SJSA1 (cell line): ENCODE data around the gene INTS7. TPM values are rescaled to one million over a fixed set of nuclear protein-coding genes. Genes with fewer than 3 reads are reported as not detected.

Experiments
- DNase-seq, 2 experiments: peaks; one replicate each; pipeline ENCODE4 v3.0.0-alpha.2; 2015 to 2020; ENCODE audit warnings: low spot score in 2 of 2, low read depth in 1 of 2
- H3K27ac ChIP-seq: fragments of 250-450 bp; sonication (Bioruptor Pico); 2 replicates; pipeline ENCODE4 v1.5.1; 2020; ENCODE audit warnings: mild to moderate bottlenecking, moderate library complexity
- H3K27me3 ChIP-seq: fragments of 250-450 bp; sonication (Bioruptor Pico); replicated peaks from 2 replicates; pipeline ENCODE4 v1.5.1; 2020; ENCODE audit warnings: mild to moderate bottlenecking, moderate library complexity
- H3K36me3 ChIP-seq: fragments of 250-450 bp; sonication (Bioruptor Pico); 2 replicates; pipeline ENCODE4 v1.5.1; 2020; ENCODE audit warnings: mild to moderate bottlenecking
- H3K4me1 ChIP-seq: fragments of 250-450 bp; sonication (Bioruptor Pico); replicated peaks from 2 replicates; pipeline ENCODE4 v1.6.1; 2021; ENCODE audit warnings: mild to moderate bottlenecking
- H3K4me3 ChIP-seq: fragments of 250-450 bp; sonication (Bioruptor Pico); 2 replicates; pipeline ENCODE4 v1.5.1; 2020; ENCODE audit warnings: mild to moderate bottlenecking
- H3K9me3 ChIP-seq: fragments of 250-450 bp; sonication (Bioruptor Pico); replicated peaks from 2 replicates; pipeline ENCODE4 v1.5.1; 2020; ENCODE audit warnings: mild to moderate bottlenecking
- total RNA-seq: library from RNA; depleted of rRNA; stranded (reverse); fragments of >200 nt; shearing (Covaris generic); gene quantifications from 2 replicates; pipeline ENCODE4 v1.2.3, GENCODE V29; 2014; rRNA removed

INTS7 gene, protein sequence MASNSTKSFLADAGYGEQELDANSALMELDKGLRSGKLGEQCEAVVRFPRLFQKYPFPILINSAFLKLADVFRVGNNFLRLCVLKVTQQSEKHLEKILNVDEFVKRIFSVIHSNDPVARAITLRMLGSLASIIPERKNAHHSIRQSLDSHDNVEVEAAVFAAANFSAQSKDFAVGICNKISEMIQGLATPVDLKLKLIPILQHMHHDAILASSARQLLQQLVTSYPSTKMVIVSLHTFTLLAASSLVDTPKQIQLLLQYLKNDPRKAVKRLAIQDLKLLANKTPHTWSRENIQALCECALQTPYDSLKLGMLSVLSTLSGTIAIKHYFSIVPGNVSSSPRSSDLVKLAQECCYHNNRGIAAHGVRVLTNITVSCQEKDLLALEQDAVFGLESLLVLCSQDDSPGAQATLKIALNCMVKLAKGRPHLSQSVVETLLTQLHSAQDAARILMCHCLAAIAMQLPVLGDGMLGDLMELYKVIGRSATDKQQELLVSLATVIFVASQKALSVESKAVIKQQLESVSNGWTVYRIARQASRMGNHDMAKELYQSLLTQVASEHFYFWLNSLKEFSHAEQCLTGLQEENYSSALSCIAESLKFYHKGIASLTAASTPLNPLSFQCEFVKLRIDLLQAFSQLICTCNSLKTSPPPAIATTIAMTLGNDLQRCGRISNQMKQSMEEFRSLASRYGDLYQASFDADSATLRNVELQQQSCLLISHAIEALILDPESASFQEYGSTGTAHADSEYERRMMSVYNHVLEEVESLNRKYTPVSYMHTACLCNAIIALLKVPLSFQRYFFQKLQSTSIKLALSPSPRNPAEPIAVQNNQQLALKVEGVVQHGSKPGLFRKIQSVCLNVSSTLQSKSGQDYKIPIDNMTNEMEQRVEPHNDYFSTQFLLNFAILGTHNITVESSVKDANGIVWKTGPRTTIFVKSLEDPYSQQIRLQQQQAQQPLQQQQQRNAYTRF
- 11.8 and 28.8 TPM in 2 replicates for total RNA-seq

- Histone ChIP-seq H3K4me1 (peaks cover 26% of the 10 kb centered on the region), H3K27me3 (no peaks in the 10 kb centered on the region), H3K27ac (peak within 1 kb of the TSS; percentile 90), H3K9me3 (no peaks in the 10 kb centered on the region), H3K36me3 (peaks cover 25% of the 10 kb centered on the region), H3K4me3 (peak within 1 kb of the TSS; percentile 59)
- peak; percentile 99 for DNase-seq
Observed at GRCh38 chr1:212035123-212035834, at the start of gene INTS7, which contains the start of gene DTL. INTS7 (minus strand) TSS chr1:212035557; CDS start chr1:212035437, 120 bp downstream. DTL (plus strand) TSS chr1:212035748; CDS start chr1:212035891, 143 bp downstream.

GRCh38 chr1:212082765-212083406 is 47.5 kb upstream of the INTS7 start:
- Histone ChIP-seq H3K27me3 (no peaks in the 10 kb centered on the region), H3K27ac (no peak overlapping the region), H3K9me3 (no peaks in the 10 kb centered on the region), H3K36me3 (peaks cover 89% of the 10 kb centered on the region), H3K4me3 (no peak overlapping the region), H3K4me1 (peaks cover 2% of the 10 kb centered on the region)
- no peak for DNase-seq

DNA sequence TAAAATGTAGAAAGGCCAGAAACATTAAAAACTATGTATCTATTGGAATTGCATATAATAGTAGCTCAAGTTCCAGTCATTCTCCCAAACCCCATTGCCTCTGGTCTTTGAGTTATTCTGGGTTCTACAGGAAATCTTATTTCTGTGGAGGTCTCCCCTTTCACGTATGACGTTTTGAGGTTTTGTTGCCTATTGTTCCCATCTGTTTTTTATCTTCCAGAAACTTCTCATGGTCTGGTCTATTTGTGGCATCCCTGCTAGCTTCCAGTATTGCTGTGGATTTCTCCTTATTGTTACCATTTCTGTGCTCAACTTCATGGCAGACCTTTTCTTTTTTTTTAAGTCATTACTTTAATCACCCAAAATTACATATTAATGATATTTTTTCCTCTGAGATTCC is 43.5 kb upstream of the INTS7 start:
- Histone ChIP-seq H3K27ac (no peak overlapping the region), H3K27me3 (no peaks in the 10 kb centered on the region), H3K9me3 (no peaks in the 10 kb centered on the region), H3K4me1 (no peaks in the 10 kb centered on the region), H3K4me3 (no peak overlapping the region), H3K36me3 (peaks cover 94% of the 10 kb centered on the region)
- no peak for DNase-seq

DNA sequence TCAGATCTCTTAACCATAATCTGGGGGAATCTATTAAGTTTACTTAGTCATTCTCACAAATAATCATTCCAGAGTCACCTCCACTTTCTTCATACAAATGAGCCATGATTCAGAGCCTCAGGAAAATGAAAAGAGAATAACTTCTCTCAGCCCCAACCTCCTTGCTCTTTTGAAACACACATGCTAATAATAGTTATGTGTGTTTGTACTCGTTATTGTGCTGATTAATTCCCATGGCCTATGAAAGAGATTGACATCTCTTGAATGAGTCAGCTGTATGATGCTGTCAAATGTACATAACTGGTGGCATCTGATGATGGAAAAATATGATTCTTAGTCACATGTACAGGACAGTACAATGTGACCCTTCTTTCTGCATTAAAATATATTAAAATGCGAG is 41.7 kb upstream of the INTS7 start:
- no peak overlapping the region for H3K4me3 ChIP-seq
- no peaks in the 10 kb centered on the region for H3K9me3 ChIP-seq
- H3K36me3 ChIP-seq: peaks cover 90% of the 10 kb centered on the region
- no peak for DNase-seq
- no peaks in the 10 kb centered on the region for H3K4me1 ChIP-seq
- H3K27me3 ChIP-seq: no peaks in the 10 kb centered on the region
- no peak overlapping the region for H3K27ac ChIP-seq

DNA sequence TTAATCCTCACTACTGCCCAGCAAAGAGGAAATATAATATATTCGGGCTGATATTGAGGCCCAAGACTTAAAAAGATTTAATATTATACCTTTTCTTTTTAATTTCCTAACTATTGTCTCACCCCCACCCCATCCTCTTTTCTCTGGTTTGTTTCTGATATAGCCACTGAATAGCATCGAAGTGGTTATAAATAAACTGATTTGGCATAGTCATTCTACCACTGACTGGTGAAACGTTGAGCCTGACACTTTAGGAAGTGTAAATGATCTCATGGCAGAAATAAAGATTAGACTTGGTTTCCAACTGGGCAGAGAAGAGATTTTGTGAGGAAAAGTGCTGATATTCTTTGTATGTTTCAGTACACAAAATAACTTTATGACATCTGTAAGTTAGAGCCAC is 39.5 kb upstream of the INTS7 start:
- Histone ChIP-seq H3K27ac (no peak overlapping the region), H3K9me3 (no peaks in the 10 kb centered on the region), H3K36me3 (peaks cover 90% of the 10 kb centered on the region), H3K4me1 (no peaks in the 10 kb centered on the region), H3K4me3 (no peak overlapping the region), H3K27me3 (no peaks in the 10 kb centered on the region)
- no peak for DNase-seq

- no peaks in the 10 kb centered on the region for H3K9me3 ChIP-seq
- H3K27ac ChIP-seq: no peak overlapping the region
- H3K4me1 ChIP-seq: no peaks in the 10 kb centered on the region
- H3K36me3 ChIP-seq: peaks cover 89% of the 10 kb centered on the region
- no peak overlapping the region for H3K4me3 ChIP-seq
- no peak for DNase-seq
- H3K27me3 ChIP-seq: no peaks in the 10 kb centered on the region
Observed at GRCh38 chr1:212074313-212074712, 39.0 kb upstream of the INTS7 start.

DNA sequence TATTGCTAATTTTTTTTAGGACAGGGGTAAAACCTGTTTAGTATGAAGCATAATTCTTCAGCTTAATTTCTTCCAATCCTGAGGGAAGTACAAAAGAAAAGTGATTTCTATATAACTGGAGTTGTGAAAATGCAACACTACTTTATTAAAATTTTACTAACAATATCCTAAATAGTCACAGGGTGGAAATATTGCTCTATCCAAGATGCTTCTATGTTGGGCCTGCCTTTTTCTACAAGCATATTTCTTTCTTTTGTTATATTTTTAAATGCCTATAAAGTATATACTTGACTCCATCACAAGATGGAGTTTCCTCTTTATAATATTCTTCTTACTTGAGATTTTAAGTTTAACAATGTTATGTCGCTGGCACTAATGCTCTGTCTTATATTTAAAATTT is 38.1 kb upstream of the INTS7 start:
- no peak overlapping the region for H3K4me3 ChIP-seq
- no peak for DNase-seq
- H3K36me3 ChIP-seq: peaks cover 89% of the 10 kb centered on the region

GRCh38 chr1:212072047-212072446 is 36.7 kb upstream of the INTS7 start:
- Histone ChIP-seq H3K9me3 (no peaks in the 10 kb centered on the region), H3K27ac (no peak overlapping the region), H3K4me3 (no peak overlapping the region), H3K4me1 (no peaks in the 10 kb centered on the region), H3K27me3 (no peaks in the 10 kb centered on the region), H3K36me3 (peaks cover 90% of the 10 kb centered on the region)
- no peak for DNase-seq

More for the DNA sequence above, 38.1 kb upstream of the INTS7 start:
- H3K4me1 ChIP-seq: no peaks in the 10 kb centered on the region
- no peak overlapping the region for H3K27ac ChIP-seq
- no peaks in the 10 kb centered on the region for H3K9me3 ChIP-seq
- no peaks in the 10 kb centered on the region for H3K27me3 ChIP-seq

DNA sequence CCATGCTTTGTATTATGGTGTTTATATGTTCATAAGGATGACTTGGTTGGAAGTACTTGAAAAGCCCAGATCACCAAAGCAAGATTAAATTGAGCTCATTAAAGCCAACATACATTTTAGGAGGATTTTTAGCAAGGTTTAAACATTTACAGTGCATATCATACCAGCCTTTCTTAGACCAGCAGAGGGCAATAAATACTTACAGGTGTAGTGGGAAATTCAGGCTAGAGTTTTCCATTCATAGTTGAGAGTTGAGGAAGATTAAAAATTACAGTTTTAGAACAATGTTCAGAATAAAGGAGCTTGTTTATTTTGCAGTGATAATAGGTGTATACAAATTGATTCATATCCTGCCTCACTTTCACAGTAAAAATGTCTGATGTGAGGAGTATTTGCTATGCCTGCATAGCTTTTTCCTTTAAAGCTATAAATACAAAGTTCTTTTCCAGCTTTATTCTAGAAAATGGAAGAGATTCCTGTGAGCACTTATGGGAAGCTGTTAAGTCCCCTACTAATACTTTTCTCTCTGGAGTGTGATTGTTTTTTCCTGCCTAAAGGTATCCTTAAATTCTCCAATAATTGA is 35.5 kb upstream of the INTS7 start:
- Histone ChIP-seq H3K4me3 (no peak overlapping the region), H3K4me1 (no peaks in the 10 kb centered on the region), H3K27me3 (no peaks in the 10 kb centered on the region), H3K27ac (no peak overlapping the region), H3K36me3 (peaks cover 90% of the 10 kb centered on the region), H3K9me3 (no peaks in the 10 kb centered on the region)
- peak in 1 of 2 experiments; percentile 18 for DNase-seq

- no peak overlapping the region for H3K27ac ChIP-seq
- H3K36me3 ChIP-seq: peaks cover 90% of the 10 kb centered on the region
- no peaks in the 10 kb centered on the region for H3K4me1 ChIP-seq
- H3K27me3 ChIP-seq: no peaks in the 10 kb centered on the region
- H3K4me3 ChIP-seq: no peak overlapping the region
- DNase-seq: no peak
- no peaks in the 10 kb centered on the region for H3K9me3 ChIP-seq
Observed at GRCh38 chr1:212067787-212068186, 32.4 kb upstream of the INTS7 start.

DNA sequence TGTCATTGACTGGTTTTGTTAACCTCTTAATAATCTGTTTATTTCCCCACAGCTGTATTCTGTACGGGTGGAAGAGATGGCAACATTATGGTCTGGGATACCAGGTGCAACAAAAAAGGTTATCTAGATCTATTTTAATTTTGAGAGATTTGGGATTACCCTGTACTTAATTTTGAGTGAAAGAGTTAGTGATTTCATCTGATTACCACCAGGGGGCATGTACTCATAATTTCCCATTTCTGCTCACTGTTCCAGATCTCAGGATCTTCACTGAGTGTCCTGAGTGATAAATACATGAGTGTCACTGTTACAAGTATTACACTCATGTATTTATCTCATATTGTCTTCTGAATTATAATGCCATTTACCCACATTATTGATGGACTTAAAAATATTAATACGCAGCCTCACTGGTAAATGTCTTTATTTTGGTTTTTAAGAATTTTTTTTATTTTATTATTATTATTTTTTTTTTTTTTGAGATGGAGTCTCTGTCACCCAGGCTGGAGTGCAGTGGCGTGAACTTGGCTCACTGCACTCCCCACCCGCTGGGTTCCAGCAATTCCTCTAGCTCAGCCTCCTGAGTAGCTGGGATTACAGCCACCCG is 27.6 kb upstream of the INTS7 start:
- no peak overlapping the region for H3K27ac ChIP-seq
- no peaks in the 10 kb centered on the region for H3K27me3 ChIP-seq
- H3K4me3 ChIP-seq: no peak overlapping the region
- H3K9me3 ChIP-seq: no peaks in the 10 kb centered on the region
- no peaks in the 10 kb centered on the region for H3K4me1 ChIP-seq
- DNase-seq: peak in 1 of 2 experiments; percentile 19
- peaks cover 87% of the 10 kb centered on the region for H3K36me3 ChIP-seq

DNA sequence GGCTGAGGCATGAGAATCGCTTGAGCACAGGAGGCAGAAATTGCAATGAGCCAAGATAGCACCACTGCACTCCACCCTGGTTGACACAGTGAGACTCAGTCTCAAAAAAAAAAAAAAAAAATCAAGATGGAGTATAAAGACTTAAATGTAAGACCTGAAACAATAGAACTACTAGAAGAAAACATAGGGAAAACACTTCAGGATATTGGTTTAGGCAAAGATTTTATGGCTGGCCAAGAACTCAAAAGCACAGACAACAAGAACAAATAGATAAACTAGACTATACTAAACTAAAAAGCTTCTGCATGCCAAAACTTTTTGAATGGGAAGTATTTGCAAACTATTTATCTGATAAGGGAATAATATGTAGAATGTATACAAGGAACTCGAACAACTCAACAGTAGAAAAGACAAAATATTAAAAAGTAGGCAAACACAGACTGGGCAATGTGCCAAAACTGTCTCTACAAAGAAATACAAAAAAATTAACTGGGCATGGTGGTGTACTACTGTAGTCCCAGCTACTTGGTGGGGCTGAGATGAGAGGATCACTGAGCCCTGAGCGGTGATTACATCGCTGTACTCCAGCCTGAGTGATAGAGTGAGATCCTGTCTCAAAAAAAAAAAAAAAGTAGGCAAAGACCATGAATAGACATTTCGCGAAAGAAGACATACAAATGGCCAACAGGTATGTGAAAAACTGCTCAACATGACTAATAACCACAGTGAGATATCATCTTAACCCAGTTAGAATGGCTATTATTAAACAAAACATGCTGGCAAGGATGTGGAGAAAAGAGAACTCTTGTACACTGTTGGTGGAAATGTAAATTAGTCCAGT is 25.5 kb upstream of the INTS7 start:
- H3K4me1 ChIP-seq: no peaks in the 10 kb centered on the region
- peaks cover 87% of the 10 kb centered on the region for H3K36me3 ChIP-seq
- no peaks in the 10 kb centered on the region for H3K9me3 ChIP-seq
- H3K27ac ChIP-seq: no peak overlapping the region
- H3K27me3 ChIP-seq: no peaks in the 10 kb centered on the region
- H3K4me3 ChIP-seq: no peak overlapping the region
- DNase-seq: peak in 1 of 2 experiments; percentile 11
